IPS-15b (cell line): ENCODE measurements around the gene PPP1R15A.
"Not testable (repeated sequence)": the region's sequence is repeated elsewhere in the genome, so short reads cannot be mapped to it uniquely, and the experiment has no call there.

Experiments
- H3K27me3 ChIP-seq: one replicate; pipeline ENCODE4 v1.6.1; 2013; ENCODE audit warnings: low read length; ENCODE audit not compliant: control insufficient read depth, insufficient read depth
- H3K36me3 ChIP-seq: one replicate; pipeline ENCODE4 v1.6.1; 2013; ENCODE audit warnings: low read length; ENCODE audit not compliant: control insufficient read depth, insufficient read depth
- H3K4me1 ChIP-seq: one replicate; pipeline ENCODE4 v1.6.1; 2013; ENCODE audit warnings: mild to moderate bottlenecking, low read length; ENCODE audit not compliant: control insufficient read depth, insufficient read depth
- H3K4me3 ChIP-seq: one replicate; pipeline ENCODE4 v1.5.1; 2013; ENCODE audit warnings: low read depth, low read length
- H3K9ac ChIP-seq: one replicate; pipeline ENCODE4 v1.6.1; 2013; ENCODE audit warnings: low read depth, mild to moderate bottlenecking, low read length
- H3K9me3 ChIP-seq: one replicate; pipeline ENCODE4 v1.6.1; 2013; ENCODE audit warnings: mild to moderate bottlenecking, low read length; ENCODE audit not compliant: control insufficient read depth, insufficient read depth

PPP1R15A gene

GRCh38 chr19:48841047-48841446, 31.2 kb upstream of the PPP1R15A start:
- Histone ChIP-seq H3K36me3 (peaks cover 4% of the 10 kb centered on the region), H3K4me3 (no peak overlapping the region), H3K27me3 (no peaks in the 10 kb centered on the region), H3K9me3 (no peaks in the 10 kb centered on the region), H3K4me1 (no peaks in the 10 kb centered on the region), H3K9ac (no peak overlapping the region)

GRCh38 chr19:48841571-48841970, 30.6 kb upstream of the PPP1R15A start:
- no peaks in the 10 kb centered on the region for H3K27me3 ChIP-seq
- H3K4me1 ChIP-seq: no peaks in the 10 kb centered on the region
- no peak overlapping the region for H3K9ac ChIP-seq
- H3K9me3 ChIP-seq: no peaks in the 10 kb centered on the region
- no peak overlapping the region for H3K4me3 ChIP-seq
- peaks cover 4% of the 10 kb centered on the region for H3K36me3 ChIP-seq

- H3K9ac ChIP-seq: no peak overlapping the region
- H3K4me3 ChIP-seq: no peak overlapping the region
- no peaks in the 10 kb centered on the region for H3K27me3 ChIP-seq
- peaks cover 4% of the 10 kb centered on the region for H3K36me3 ChIP-seq
- H3K9me3 ChIP-seq: no peaks in the 10 kb centered on the region
- no peaks in the 10 kb centered on the region for H3K4me1 ChIP-seq
These were observed 29.4 kb upstream of the PPP1R15A start for GRCh38 chr19:48842789-48843162.

DNA sequence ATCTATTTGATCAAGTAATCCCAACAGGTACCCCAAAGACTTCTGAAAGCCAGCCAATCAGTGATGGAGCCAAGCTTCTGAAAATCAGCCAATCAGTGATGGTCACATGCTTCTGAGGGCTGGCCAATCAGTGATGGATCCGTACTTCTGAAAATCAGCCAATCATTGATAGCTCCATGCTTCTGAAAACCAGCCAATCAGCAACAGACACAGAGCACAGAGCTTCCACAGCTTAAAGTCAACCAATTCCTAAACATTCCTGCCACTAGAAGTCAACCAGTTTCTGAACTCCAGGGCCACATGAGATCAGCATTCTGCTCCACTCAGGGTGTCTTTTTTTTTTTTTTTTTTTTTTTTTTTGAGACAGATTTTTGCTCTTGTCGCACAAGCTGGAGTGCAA, 27.7 kb upstream of the PPP1R15A start:
- Histone ChIP-seq H3K9ac (no peak overlapping the region), H3K9me3 (no peaks in the 10 kb centered on the region), H3K4me3 (no peak overlapping the region), H3K27me3 (no peaks in the 10 kb centered on the region), H3K4me1 (no peaks in the 10 kb centered on the region), H3K36me3 (peaks cover 4% of the 10 kb centered on the region)

DNA sequence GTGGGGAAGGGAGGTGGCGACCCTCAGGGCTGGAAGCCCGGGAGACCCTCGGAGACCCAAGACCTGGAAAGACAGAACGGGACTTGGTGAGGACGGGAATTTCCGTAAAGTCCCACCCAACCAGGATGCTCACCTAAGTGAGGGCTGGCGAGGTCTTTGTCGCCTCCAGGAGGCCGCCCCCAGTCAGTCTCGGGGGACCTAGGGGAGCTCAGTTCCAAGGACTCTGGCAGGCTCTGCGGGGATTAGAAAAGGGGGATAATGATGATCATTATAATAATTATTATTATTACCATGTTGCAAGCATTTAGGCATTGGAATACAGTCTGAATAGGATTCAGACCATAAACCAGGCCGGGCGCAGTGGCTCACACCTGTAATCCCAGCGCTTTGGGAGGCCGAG, 26.8 kb upstream of the PPP1R15A start:
- Histone ChIP-seq H3K4me1 (no peaks in the 10 kb centered on the region), H3K9ac (no peak overlapping the region), H3K27me3 (no peaks in the 10 kb centered on the region), H3K4me3 (no peak overlapping the region), H3K36me3 (peaks cover 4% of the 10 kb centered on the region), H3K9me3 (no peaks in the 10 kb centered on the region)

DNA sequence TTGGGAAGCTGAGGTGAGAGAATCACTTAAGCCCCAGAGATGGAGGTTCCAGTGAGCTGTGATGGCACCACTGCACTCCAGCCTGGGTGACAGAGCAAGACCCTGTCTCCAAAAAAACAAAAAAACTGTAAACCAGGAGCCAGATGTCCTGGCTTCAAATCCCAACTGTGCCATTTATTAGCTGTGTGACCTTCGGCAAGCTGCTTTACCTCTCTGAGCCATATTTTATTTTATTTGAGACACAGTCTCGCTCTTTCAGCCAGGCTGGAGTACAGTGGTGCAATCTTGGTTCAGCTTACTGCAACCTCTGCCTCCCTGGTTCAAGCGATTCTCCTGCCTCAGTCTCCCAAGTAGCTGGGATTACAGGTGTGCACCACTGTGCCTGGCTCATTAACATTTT, 25.6 kb upstream of the PPP1R15A start:
- not testable (repeated sequence) for H3K9me3 ChIP-seq, H3K4me1 ChIP-seq, H3K36me3 ChIP-seq, H3K9ac ChIP-seq, H3K4me3 ChIP-seq, H3K27me3 ChIP-seq

DNA sequence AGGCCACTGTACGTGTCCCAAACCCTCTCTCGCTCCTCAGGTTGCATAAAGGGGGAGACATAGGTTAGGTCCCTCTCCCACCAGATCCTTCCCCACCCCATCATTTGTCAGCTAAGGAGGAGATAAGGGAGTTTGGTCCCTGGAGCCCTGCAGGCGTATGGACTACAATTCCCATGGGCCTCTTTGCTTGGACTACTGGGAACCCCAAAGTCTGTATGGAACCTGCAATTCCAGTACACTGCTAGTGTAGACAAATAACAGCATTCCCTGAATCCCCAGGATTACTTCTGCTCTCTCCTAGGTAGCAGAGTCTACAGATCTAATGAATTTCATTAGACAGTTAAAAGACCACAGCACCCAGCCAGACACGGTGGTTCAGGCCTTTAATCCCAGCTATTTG, 19.9 kb upstream of the PPP1R15A start:
- H3K4me3 ChIP-seq: no peak overlapping the region
- no peaks in the 10 kb centered on the region for H3K4me1 ChIP-seq
- H3K36me3 ChIP-seq: peaks cover 4% of the 10 kb centered on the region
- no peaks in the 10 kb centered on the region for H3K27me3 ChIP-seq
- H3K9me3 ChIP-seq: no peaks in the 10 kb centered on the region
- no peak overlapping the region for H3K9ac ChIP-seq

GRCh38 chr19:48853483-48853882, 18.7 kb upstream of the PPP1R15A start:
- H3K36me3 ChIP-seq: peaks cover 4% of the 10 kb centered on the region
- no peaks in the 10 kb centered on the region for H3K4me1 ChIP-seq
- H3K27me3 ChIP-seq: no peaks in the 10 kb centered on the region
- no peak overlapping the region for H3K9ac ChIP-seq
- H3K9me3 ChIP-seq: no peaks in the 10 kb centered on the region
- no peak overlapping the region for H3K4me3 ChIP-seq

- Histone ChIP-seq H3K9ac (no peak overlapping the region), H3K27me3 (no peaks in the 10 kb centered on the region)
These were observed 18.1 kb upstream of the PPP1R15A start for GRCh38 chr19:48854103-48854502.

DNA sequence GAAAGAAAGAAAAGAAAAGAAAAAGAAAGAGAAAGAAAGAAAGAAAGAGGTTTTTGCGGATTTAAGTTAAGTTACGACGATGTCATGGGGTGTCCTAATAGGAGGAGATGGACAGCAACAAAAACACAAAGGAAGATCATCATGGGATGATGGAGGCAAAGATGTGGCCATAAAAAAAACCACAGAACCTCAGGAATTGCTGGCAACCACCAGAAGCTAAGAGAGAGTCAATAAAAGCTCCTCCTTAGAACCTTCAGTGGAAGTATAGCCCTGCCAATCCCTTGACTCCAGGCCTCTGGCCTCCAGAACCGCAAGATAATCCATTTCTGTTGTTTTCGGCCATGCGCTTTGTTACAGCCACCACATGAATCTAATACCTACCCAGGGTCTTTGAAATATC, 15.3 kb upstream of the PPP1R15A start:
- H3K4me1 ChIP-seq: no peaks in the 10 kb centered on the region
- H3K36me3 ChIP-seq: peaks cover 4% of the 10 kb centered on the region
- H3K27me3 ChIP-seq: no peaks in the 10 kb centered on the region
- no peak overlapping the region for H3K9ac ChIP-seq
- H3K9me3 ChIP-seq: no peaks in the 10 kb centered on the region
- H3K4me3 ChIP-seq: no peak overlapping the region

More at GRCh38 chr19:48854103-48854502, 18.1 kb upstream of the PPP1R15A start:
- Histone ChIP-seq H3K4me3 (no peak overlapping the region), H3K9me3 (no peaks in the 10 kb centered on the region), H3K4me1 (no peaks in the 10 kb centered on the region), H3K36me3 (peaks cover 4% of the 10 kb centered on the region)

DNA sequence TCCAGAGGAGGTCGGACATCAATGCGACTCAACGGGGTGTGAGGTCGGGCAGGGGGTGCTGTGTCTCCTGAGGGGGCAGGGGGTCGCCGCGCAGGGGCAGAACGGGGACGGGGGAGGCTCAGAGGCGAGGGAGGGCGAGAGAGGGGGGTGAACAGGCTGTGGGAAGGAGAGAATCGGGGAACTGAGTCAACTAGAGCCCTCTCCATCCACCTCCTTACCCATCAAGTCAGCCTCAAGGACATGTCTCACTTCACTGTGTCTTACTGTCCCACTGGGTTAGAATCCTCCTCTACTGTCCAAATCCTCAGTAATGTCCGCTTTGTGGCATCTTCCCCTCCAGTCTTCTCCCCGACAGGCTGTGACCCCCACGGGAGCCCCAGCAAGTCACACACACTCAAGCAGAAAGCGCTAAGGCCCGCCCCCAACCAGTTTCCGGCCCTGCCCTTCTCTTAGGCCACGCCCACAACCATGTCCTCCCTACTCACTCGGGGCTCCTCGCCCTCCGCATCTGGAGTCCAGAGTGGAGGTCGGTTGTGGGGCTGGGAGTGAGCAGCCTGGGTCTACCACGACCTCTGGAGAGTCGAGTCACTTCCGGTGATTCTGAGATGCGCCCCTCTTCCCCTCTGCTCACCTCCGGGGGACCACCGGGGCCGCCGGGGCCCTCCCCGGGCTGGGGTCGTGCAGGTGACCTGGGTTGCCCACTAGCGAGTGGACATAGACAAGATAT, 13.1 kb upstream of the PPP1R15A start:
- Histone ChIP-seq H3K9ac (no peak overlapping the region), H3K4me3 (peak overlapping the region; percentile 14), H3K27me3 (no peaks in the 10 kb centered on the region)

GRCh38 chr19:48859711-48860572, 12.3 kb upstream of the PPP1R15A start:
- Histone ChIP-seq H3K9me3 (no peaks in the 10 kb centered on the region), H3K4me1 (no peaks in the 10 kb centered on the region), H3K36me3 (no peaks in the 10 kb centered on the region), H3K27me3 (no peaks in the 10 kb centered on the region), H3K9ac (no peak overlapping the region), H3K4me3 (no peak overlapping the region)

More for the DNA sequence above, 13.1 kb upstream of the PPP1R15A start:
- H3K4me1 ChIP-seq: no peaks in the 10 kb centered on the region
- no peaks in the 10 kb centered on the region for H3K36me3 ChIP-seq
- no peaks in the 10 kb centered on the region for H3K9me3 ChIP-seq
